Activated CD8-positive, alpha-beta memory T cell treated with anti-CD3 and anti-CD28 coated beads for 48 hours (primary cell): ENCODE results near the gene IL17REL.

Source experiments
- DNase-seq, 3 experiments: peaks; one replicate each; pipeline ENCODE4 v3.0.0-alpha.2; 2020; ENCODE audit warnings: low read depth in 2 of 3, low spot score in 2 of 3

The IL17REL gene

DNA sequence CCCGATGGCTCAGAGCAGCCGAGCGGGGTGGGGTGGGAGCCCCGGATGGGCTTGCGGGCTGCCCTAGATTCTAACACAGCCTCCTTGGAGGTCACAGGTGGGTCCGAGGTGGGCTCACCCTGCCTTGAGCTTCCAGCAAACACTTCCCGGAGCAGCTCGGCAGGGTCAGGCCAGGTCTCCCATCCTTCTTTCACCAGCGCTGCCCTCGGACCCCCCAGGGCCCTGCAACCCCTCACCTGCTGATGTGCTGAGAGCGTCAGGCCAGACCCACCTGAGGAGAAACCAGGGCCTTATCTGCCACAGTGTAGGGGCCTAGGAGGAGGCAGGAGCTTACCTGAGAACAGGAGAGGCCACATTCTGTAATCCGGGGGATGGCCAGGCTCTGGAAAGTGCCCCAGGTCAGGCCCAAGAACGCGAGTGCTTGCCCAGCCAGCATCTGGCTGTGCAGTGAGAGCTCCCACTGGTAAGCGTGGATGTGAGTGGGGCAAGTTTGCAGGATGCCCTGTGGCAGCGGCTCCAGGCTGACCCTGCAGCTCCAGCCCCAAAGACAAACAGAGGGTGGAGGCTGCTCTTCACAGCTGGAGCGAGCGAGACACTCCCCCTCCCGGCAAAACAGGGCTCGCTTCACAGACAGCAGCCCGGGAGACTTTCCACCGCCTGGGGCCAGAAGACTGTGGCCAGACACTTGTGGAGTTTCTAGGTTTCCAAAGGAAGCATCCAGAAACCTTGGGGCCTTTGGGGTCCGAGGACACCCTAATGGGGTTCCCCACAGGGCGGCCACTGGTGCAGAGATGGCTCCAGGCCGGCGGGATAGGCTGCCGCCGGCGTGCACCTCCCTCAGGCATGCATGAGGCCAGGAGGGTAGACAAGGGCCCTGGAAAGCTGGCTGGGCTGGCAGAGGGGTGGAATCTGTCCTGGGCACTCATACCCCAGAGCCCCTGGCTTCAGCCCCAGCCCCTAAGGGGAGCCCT lies at the start of gene IL17REL:
Gene IL17REL (minus strand): TSS at position 555 of the 971 bp plus-strand sequence. CDS start 119 bp downstream, at position 436.
- DNase-seq = no peak

DNA sequence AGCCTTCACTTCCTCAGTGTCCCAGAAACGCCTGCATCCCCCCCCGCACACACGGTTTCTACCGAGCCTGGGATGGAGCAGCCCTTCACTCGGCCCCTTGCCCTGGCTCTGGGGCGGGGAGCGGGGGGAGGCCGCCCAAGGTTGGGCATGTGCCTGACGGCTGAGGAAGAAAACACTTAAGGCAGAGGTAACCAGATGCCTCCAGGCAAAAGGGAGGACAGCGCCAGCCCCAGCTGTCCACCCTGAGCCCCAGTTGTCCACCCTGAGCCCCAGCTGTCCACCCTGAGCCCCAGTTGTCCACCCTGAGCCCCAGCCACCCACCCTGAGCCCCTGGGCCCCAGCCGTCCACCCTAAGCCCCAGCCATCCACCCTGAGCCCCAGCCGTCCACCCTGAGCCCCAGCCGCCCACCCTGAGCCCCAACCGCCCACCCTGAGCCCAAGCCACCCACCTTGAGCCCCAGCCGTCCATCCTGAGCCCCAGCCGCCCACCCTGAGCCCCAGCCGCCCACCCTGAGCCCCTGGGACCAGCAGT lies 49.3 kb upstream of the IL17REL start:
- DNase-seq = no peak

- no peak for DNase-seq
Observed at GRCh38 chr22:50061141-50061823, 48.7 kb upstream of the IL17REL start.

GRCh38 chr22:50060441-50061140 lies 48.0 kb upstream of the IL17REL start:
- DNase-seq = no peak

- DNase-seq = no peak
Observed at GRCh38 chr22:50059881-50060262, 47.3 kb upstream of the IL17REL start.

GRCh38 chr22:50058906-50059880 lies 46.6 kb upstream of the IL17REL start:
- no peak for DNase-seq

DNA sequence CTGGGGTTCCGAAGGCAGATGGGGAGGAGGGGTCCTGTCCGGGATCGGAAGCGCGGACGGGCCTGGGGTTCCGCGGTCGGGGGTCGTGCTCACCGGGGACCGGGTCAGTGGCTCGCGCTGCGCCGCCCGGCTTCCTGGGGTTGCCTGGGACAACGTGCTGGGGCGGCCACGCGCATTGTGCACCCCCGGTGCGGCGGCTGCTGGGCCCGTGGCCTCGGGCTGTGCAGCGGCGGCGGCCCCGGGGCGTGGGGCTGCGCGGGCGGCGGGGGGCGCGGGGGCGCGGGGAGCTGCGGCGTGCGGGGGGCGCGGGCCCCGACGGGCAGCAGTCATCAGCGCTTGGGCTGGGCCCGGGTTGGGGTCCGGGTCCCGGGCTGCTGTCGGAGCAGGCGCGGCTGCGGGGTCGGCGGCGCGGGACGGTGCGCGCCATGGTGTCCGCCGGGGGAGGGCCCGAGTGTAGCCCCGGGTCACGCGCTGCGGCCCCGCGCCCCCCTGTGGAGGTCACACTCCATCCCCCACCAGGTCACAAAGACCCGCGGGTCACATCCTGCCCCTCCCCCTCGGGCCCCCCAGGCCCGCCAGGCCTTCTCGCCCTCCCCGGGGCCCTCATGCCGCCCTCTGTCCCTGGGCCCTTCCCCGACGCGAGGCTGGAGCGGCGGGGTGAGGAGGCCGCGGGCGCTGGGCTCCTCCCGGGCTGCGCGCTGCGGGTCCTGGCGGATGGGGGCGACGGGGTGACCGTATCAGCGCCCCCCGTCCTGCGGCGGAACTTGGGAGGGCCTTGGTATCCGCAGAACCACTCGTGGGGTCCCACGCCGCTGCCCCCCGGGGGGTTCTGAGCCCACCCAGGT lies 45.7 kb upstream of the IL17REL start, which contains the start of gene TTLL8:
Gene TTLL8 (minus strand): TSS at position 238 of the 845 bp plus-strand sequence.
- no peak for DNase-seq

GRCh38 chr22:50057278-50058060 lies 44.9 kb upstream of the IL17REL start:
- no peak for DNase-seq

DNA sequence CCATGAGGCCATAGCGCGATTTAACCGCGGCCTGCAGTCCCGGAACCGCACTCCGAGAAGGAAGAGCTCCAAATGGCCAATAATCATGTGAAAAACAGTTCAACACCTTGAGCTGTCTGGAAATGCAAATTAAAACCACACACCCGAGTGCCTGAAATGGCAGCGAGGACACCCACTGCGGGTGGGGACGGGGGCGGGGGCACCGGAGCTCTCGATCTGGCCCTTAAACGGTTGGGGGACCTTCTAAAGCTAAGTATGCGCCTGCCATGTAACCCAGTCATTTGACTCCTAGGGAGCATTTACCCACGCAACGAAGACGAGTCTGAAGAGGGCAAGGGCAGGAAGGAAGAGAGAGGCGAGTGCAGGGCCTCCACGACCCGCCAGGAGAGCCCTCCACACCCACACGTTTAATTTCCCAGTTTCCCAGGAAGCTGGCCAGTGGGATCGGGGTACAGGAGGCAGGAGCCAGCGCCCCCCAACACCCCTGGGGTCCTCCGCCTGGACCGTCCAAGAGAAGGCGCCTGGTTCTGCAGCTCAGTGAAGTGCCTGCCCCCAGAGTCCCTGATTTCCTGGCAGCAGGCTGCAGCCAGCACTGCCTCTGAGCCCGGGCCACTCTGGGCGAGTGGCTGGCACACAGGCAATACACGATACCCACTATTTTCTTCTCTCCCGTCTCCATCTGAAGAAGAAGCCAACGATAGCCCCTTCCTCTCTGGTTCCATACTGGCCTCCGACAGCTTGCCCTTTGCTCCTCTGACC lies 43.8 kb upstream of the IL17REL start:
- DNase-seq = no peak

DNA sequence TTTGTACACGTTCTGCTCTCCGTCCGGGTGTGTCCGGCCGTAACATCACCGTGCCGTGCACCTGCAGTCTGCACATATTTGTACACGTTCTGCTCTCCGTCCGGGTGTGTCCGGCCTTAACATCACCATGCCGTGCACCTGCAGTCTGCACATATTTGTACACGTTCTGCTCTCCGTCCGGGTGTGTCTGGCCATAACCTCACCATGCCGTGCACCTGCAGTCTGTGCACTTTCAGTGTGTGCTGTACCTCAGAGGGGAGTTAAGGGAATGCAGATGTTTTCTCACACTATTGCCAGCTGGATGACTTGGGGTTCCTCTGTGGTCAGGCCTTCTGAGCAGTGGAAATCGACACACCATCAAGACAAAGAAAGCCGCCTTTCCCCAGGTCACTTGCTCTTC lies 41.3 kb upstream of the IL17REL start:
- no peak for DNase-seq

- no peak for DNase-seq
Observed at GRCh38 chr22:50051930-50052329, 39.4 kb upstream of the IL17REL start.

DNA sequence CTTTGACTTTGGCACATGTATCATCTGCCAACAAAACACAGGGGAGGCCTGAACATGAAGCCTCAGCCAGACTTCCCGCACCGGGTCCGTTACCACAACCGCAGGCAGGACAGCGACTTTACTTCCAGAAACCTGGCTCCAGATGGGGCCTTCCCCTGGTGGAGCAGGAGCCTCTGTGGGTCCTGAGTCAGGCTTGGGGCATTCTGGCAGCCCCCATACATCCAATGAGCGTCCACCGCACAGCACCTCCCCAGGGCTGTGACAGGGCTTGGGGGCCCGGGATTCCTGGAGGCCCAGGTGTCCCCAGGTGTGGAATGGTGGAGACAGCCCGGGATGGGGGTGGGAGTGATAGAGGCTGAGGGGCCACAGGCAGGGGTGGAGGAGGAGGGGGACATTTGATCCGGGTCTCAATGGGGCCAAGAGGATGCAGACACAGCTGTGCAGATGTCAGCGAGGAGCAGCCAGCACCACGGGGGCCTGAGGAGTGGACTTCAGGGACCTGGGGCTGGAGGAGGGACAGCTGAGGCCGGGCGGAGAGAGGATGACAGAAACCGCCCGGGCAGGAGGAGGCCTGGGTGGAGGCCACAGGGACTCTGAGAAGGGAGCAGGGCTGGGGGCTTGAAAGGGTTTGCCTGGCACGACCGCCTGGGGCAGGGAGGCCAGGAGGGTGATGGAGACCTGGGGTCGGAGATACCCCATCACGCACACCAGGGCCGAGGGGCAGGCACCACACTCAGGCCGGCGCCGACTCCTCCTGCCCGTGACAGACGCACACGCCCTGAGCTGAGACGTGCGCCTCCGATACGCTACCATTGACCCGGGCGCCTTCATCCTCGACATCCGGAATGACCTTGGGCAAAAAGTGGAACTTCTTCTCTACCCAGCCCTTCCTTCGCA lies 37.0 kb upstream of the IL17REL start:
- DNase-seq = no peak

GRCh38 chr22:50048836-50049235 lies 36.3 kb upstream of the IL17REL start:
- DNase-seq = no peak

GRCh38 chr22:50048061-50048765 lies 35.6 kb upstream of the IL17REL start:
- no peak for DNase-seq

GRCh38 chr22:50047346-50047745 lies 34.8 kb upstream of the IL17REL start:
- DNase-seq = no peak
